Neural progenitor cell (in vitro differentiated cells): ENCODE measurements around the gene RSPO4.

Source experiments
- CTCF ChIP-seq: fragments of 200-600 bp; sonication (generic); IDR thresholded peaks from 2 replicates; pipeline ENCODE4 v1.5.1; 2017; ENCODE audit warnings: antibody characterized with exemption, mild to moderate bottlenecking
- EZH2 ChIP-seq: fragments of 200-600 bp; sonication (generic); IDR thresholded peaks from 2 replicates; pipeline ENCODE4 v1.6.1; 2017; ENCODE audit warnings: antibody characterized with exemption, mild to moderate bottlenecking, moderate library complexity

GRCh38 chr20:1038205-1038604 lies 36.1 kb upstream of the RSPO4 start:
- TF ChIP-seq EZH2 (no peak), CTCF (no peak)
